NCI-H2227 (cell line): Measurements from ENCODE around the gene COA5.
"Not testable (repeated sequence)": the region's sequence is repeated elsewhere in the genome, so short reads cannot be mapped to it uniquely, and the experiment has no call there.

Experiments used
- DNase-seq: peaks from one replicate; lab custom pipeline; 2025; ENCODE audit not compliant: unreplicated experiment; lab: John Stamatoyannopoulos, UW

Gene COA5

GRCh38 chr2:98607104-98607503, 1.2 kb downstream of the COA5 start:
- DNase-seq: no peak

GRCh38 chr2:98606431-98606830, 1.9 kb downstream of the COA5 start:
- no peak for DNase-seq

- DNase-seq: no peak
These were observed 3.2 kb downstream of the COA5 start for GRCh38 chr2:98605076-98605475.

GRCh38 chr2:98604547-98604946, 3.8 kb downstream of the COA5 start:
- no peak for DNase-seq

DNA sequence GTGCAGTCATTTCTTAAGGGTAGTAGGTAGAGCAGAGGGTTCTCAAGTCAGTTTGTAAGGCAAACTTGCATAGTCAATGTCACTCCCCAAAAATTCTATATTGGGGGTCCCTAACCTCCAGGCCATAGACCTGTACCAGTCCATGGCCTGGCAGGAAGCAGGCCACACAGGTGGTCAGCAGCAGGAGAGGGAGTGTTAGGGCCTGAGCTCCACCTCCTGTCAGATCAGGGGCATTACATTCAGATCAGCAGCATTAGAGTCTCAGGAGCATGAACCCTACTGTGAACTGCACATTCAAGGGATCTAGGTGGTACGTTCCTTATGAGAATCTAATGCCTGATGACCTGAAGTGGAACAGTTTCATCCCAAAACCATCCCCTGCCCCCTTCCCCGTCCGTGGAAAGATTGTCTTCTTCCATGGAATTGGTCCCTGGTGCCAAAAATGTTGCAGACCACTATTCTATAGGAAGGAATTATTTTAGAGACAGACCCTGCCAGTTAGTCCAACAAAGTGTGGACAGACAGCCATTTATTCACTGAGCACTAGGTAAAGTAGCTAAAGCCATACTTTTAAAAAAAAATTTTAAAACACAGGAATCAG, 6.7 kb downstream of the COA5 start:
- peak; percentile 25 for DNase-seq

- no peak for DNase-seq
These were observed 9.4 kb downstream of the COA5 start for GRCh38 chr2:98598781-98599428.

- not testable (repeated sequence) for DNase-seq
These were observed 13.6 kb downstream of the COA5 start for GRCh38 chr2:98594665-98595064.

DNA sequence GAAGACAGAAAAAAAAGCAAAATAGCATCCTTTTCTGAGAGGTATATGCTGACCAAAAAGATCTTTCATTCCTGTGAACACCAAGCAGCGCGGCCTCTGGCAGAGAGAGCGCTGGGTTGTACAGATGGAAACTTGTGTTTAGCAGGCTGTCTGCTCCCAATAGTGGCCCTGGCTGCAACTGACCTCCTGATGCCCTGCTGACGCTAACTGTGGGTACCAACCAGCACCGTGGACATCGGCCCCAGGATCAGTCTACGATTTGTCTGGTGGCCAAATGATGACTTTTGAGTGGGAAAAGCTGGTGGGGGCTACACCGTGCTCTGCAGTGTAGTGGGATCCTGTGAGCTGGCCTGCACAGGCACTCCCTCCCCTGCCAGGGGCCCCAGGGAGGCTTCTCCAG, 15.7 kb downstream of the COA5 start:
- DNase-seq: no peak

DNA sequence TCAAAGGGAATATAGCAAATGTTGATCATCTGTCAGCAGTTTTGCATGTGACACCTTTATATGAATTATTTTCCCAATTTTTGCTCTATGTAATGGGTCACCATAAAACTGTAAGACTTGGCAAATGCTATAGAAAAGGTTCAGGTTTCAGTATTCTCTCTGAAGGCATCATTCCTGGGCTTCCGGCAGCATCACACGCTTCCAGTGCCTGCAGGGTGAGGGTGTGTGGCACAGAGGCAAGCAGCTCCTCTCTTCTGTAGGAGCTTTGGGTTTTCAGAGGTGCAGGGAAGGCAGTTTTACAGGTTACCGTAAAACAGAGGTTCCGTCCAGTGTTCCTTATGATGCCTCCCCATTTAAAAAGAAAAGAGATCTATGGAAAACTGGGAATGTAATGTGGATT, 18.8 kb downstream of the COA5 start:
- no peak for DNase-seq

DNA sequence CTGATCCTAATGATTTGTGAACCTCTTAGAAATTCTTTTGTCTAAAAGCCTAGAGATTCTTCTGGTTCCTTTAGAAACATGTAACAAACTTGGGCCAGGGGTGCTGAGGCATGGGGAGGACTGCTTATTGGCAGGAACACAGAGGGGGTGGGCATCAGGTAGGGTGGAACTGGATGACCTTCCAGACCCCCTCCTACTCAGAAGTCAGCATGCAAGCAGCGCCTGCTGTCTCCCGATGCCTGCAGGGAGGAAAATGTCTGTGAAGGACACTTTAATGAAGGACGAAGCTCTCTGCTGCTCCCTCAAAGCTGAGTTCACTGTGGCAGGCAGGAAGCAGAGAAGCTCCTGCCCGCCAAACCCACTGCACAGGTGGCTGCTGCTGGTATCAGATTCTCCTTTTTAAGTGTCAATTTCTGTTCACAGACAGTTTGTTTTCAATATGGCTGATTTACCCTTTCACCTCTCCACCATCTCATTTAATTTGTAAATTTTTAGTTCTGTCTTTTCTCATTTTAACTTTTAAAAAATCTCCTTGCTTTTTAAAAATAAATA, 19.4 kb downstream of the COA5 start:
- no peak for DNase-seq

- DNase-seq: no peak
These were observed 21.7 kb downstream of the COA5 start for GRCh38 chr2:98586551-98587140.

DNA sequence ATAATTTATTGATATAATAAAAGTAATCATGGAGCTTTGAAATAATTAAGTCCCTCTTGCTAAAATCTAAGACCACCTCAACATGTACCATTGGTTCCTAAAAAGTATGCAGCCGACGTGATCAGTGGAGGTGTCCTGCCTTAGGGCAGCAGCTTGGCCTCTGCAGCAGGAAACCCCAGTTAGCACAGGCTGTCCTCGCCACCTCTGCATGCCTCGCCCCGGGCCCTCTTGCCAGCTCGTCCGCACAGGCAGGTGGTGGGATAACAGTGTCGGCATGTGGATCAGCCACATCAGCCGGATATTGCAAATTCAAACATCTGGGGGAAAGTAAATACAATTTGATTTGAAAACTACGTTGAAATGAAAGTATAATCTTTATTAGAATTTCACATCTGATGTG, 22.9 kb downstream of the COA5 start:
- no peak for DNase-seq

DNA sequence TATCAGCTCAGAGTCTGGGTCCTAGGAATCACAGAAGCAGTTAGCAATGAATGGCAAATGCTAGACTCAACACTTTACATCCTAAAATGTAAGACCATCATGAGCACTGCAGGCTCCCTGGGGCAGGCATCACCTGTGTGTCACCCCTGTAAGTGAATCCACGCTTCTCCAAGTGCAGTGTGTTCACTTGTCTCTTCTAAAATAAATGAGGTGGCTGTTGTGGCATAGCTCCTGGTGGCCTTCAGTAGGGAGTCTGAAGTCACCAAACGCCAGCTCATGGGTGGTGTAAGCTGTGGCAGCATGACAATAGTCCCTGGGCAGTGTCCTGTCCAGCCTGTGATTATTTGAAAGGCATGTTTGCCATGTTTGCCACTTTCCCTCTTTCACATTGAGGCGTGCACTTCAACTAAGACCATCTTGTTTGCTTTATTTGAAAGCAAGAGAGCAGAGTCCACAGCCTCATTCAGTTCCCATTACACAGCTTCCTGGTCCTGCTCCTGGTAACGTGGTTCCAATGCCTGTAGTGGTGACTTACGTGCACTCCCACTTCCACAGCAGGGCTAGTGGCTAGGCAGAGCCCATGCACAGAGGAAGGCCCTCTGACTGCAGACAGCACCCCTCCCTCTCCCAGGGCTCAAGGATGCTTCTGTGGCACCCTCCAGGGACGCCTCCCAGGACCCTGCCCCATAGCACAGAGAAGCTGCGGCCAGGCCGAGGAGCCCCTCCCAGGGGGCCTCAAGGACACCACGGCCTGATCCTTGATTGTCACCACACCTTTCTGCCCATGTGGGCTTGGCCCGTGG, 24.3 kb downstream of the COA5 start:
- DNase-seq: no peak

DNA sequence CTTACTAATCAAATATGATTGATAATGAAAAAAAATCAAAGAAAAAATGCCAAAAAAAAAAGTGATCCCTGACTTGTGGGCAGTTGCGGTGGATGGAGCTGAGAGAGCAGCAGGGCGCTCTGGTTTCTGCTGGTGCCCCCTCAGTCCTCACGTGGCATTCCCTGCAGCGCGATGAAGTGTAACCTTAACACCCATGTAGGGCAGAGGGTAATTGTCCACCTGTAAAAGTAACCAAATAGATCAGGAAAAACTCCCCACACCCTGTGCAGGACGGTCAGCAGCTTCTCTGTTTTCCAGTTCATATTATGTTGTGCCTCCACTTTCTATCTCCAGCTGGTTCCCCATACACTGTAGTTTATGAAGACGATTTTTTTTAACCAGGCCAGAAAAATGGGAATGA, 25.0 kb downstream of the COA5 start:
- DNase-seq: no peak

GRCh38 chr2:98582523-98582922, 25.8 kb downstream of the COA5 start:
- no peak for DNase-seq

DNA sequence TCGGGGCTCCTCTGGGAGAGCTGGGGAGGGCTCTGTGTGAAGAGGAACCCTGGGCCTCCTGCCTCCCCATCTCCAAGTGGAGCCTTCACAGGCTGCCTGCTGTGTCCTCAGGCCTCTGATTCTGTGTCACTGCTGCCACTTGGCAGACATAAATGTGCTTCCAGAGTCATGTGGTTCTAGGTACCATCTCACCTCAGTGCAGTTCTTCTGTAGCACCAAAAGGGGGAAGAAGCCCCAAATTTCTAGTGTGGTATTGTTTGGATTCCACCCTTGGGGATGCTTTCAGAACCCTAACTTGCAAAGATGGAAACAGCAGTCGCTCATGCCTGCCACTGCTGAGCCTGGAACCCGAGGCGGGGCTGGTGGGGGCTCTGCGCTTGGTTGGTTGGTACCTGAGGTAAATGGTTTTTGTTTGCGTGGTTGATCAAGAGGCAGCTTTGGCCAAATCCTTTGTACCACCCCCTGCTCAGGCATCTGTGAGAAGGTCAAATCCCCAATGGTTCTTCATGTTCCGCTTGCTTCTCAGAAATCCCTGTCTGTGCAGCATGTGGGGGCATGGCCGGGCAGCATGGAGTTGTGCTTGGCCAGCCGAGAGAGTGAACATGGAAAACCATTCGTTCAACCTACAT, 27.5 kb downstream of the COA5 start:
- DNase-seq: no peak

DNA sequence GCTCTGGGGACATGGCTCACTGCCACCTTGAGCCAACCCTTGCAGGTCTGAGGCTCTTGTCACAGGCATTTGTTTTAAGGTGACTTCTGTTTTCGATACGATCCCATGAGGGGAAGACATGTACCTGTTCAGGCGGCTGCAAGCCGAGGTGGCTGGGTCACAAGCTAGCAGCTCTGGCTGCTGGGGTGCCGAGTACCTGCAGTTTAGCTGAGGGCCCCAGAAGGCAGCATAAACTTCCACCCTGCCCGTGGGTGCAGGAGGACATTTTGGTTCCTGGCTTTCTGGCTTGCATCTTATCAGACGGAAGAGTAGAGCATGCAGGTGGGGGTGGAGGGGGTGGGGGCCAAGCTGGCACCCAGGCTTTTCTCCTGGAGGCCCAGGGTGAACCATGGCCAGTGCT, 28.4 kb downstream of the COA5 start:
- no peak for DNase-seq

DNA sequence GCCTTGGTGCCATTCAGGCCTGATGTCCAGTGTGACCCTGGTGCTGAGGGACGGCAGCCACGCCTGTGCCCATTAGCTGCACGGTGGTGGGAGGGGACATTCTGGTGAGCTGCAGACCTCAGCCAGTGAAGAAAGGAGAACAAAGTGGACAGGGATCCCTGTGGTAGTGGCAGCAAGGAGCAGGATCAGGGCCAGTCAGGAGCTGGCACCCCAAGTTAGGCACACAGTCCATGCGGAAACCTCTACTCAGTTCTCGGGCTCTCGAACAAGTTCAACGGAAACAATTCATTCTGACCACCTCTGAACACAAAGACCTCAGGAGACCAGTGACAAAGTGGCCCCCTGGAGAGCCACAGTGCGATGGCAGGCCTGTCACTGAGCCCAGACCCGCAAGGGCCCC, 30.1 kb downstream of the COA5 start:
- no peak for DNase-seq

GRCh38 chr2:98577313-98577712, 31.0 kb downstream of the COA5 start:
- DNase-seq: no peak

GRCh38 chr2:98576666-98577312, 31.5 kb downstream of the COA5 start:
- DNase-seq: no peak

DNA sequence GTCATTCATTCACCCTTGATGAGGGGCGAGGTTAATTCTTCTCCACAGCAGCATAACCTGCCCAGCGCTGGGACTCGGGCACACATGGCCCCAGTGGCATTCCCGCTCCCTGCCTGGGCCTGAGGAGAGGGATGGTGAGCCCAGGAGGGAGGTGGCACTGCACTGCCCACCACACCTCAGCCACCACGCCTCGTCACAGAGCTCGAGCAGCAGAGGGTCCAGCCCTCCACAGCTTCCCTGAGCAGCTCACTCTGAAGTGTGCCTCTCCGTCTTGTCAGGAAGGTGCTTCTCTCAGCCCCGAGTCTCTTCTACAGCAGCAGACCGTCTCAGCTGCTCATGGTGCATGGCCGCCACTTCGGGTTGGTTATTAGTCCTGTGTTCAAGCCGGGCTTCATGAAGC, 34.9 kb downstream of the COA5 start:
- DNase-seq: no peak
